Astrocyte of the spinal cord (primary cell): ENCODE data around the gene INPP4A.

Experiments
- DNase-seq: peaks from one replicate; pipeline ENCODE4 v3.0.0; 2011; ENCODE audit warnings: low read depth, low spot score
- H3K4me3 ChIP-seq: 2 replicates; pipeline ENCODE4 v1.5.1; 2011; ENCODE audit warnings: low read depth, mild to moderate bottlenecking, low read length, moderate library complexity
- CTCF ChIP-seq: IDR thresholded peaks from 2 replicates; pipeline ENCODE4 v1.5.1; 2012; ENCODE audit warnings: low read depth, mild to moderate bottlenecking, low read length, inconsistent platforms
- in situ Hi-C: cut with HindIII; loops from 2 replicates; pipeline ENCODE4 v1.10.0; 2017; ENCODE audit warnings: low sequenced_read_pairs

The INPP4A gene

DNA sequence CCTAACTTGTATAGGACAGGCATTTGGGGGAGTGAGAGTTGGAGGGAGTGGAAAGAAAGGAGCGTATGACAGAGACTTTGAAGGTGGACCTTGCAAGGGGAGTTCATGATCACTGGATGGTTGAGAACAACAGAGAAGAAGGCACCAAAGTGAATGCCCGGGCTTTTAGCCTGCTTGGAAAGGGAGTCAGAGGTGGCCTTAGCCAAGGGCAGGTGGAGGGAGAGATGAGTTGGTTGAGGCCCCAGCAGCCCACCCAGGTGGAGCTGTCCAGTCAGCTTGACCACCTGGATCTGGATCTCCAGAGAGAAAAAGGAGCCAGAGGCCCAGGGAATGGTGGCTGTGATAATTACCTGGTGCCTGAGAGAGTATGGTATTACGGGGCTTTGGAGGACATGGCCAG lies 90.1 kb downstream of the INPP4A start:
- no peak for DNase-seq
- TF ChIP-seq CTCF = no peak
- in situ Hi-C loops = no loop called here
- H3K4me3 ChIP-seq = no peak overlapping the region

- no peak overlapping the region for H3K4me3 ChIP-seq
- no peak for TF ChIP-seq CTCF
- no peak for DNase-seq
- in situ Hi-C loops = no loop called here
These were observed 91.5 kb downstream of the INPP4A start for GRCh38 chr2:98535971-98536677.

- no peak for TF ChIP-seq CTCF
- H3K4me3 ChIP-seq = no peak overlapping the region
- no peak for DNase-seq
- in situ Hi-C loops = no loop called here
These were observed 92.9 kb downstream of the INPP4A start for GRCh38 chr2:98537390-98538126.

GRCh38 chr2:98538280-98539041 lies 93.8 kb downstream of the INPP4A start:
- H3K4me3 ChIP-seq = no peak overlapping the region
- peak; percentile 71 for DNase-seq
- no peak for TF ChIP-seq CTCF
- in situ Hi-C loops = no loop called here

DNA sequence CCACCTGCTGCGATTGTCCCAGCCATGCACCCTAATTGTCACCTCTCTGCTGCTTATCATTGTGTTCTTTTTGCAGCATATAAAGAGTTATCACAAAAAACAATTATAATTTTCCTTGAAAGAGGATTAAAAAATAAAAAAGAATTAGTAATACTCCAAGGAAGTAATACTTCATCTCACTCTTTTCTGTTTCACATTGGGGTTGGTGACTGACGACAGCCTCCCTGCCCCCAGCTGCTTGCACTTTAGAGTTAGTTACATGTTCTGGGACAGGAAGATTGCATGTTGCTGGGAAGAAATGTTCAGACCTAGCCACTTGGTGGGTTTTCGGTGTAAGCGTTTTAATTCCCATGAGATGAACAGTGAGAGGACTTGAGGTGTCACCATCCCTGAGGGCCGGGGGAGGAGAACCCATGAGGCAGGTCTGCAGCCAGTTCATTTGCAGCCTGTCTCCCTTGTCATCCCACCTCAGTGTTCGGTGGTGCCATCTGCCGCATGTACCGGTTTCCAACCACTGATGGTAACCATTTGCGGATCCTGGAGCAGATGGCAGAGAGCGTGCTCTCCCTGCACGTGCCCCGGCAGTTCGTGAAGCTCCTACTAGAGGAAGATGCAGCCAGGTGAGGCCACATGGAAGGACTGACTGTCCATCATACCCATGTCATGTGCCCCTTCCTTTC lies 94.5 kb downstream of the INPP4A start:
- H3K4me3 ChIP-seq = no peak overlapping the region
- TF ChIP-seq CTCF = no peak

DNA sequence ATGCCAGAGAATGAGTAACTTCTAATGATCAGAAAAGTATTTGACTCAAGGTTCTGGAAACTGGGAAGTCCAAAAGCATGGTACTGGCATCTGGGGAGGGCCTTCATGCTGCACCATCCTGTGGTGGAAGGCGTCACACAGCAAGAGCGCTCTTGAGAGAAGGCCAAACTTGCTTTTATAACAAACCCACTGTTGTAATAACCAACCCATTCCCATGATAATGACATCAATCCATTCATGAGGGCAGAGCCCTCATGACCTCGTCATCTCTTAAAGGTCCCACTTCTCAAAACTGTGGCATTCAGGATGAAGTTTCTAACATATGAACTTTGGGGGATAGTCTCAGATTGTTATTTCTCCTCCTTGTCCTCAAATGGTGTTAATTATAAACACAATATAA lies 95.9 kb downstream of the INPP4A start:
- no peak for TF ChIP-seq CTCF
- DNase-seq = no peak
- in situ Hi-C loops = no loop called here
- H3K4me3 ChIP-seq = no peak overlapping the region

More for the DNA sequence above, 94.5 kb downstream of the INPP4A start:
- no peak for DNase-seq
- in situ Hi-C loops = no loop called here
